Lower lobe of right lung (tissue), 2 donors: ENCODE results near the gene SCAF11. TPM values are rescaled to one million over a fixed set of nuclear protein-coding genes. Genes with fewer than 3 reads are reported as not detected.

Experiments used
- ATAC-seq, 2 donors: fragments of 200-7000 bp; cut with Tn5 transposase; one replicate each; pipeline ENCODE4 v1.9.1; 2020 to 2022; ENCODE audit warnings: mild to moderate bottlenecking in 2 of 2, moderate library complexity in 2 of 2
- DNase-seq: peaks from one replicate; pipeline ENCODE4 v3.0.0-alpha.2; 2020
- H3K27ac ChIP-seq: fragments of 200-600 bp; one replicate; pipeline ENCODE4 v1.8.0; 2022
- H3K27me3 ChIP-seq: fragments of 200-600 bp; one replicate; pipeline ENCODE4 v1.8.0; 2022; ENCODE audit warnings: low read depth
- H3K36me3 ChIP-seq: fragments of 200-600 bp; one replicate; pipeline ENCODE4 v1.8.0; 2022; ENCODE audit warnings: mild to moderate bottlenecking
- H3K4me1 ChIP-seq: fragments of 200-600 bp; one replicate; pipeline ENCODE4 v1.8.0; 2022
- H3K4me3 ChIP-seq: fragments of 200-600 bp; one replicate; pipeline ENCODE4 v1.8.0; 2022; ENCODE audit warnings: mild to moderate bottlenecking
- H3K9me3 ChIP-seq: fragments of 200-600 bp; one replicate; pipeline ENCODE4 v1.8.0; 2022
- CTCF ChIP-seq: fragments of 200-600 bp; IDR thresholded peaks from one replicate; pipeline ENCODE4 v1.8.0; 2022; ENCODE audit warnings: antibody characterized with exemption, mild to moderate bottlenecking
- intact Hi-C: fragments of 100-400 bp; cut with DNase I; formaldehyde crosslinking; loops from one replicate; pipeline ENCODE4 v1.11.0; 2022
- total RNA-seq: library from RNA; stranded (reverse); fragmentation: NEBNext Ultra II Directional; extraction: Animal tissue kit (Norgen Biotek cat#: 25700); gene quantifications from one replicate; pipeline ENCODE4 v1.2.1, GENCODE V29; 2021
- donor health status: DM: no; HTN: yes; CAD: no; lungs with severe emphysema.

SCAF11 gene
- total RNA-seq, 1 donor from 2014 or later: 129 TPM

- Histone ChIP-seq H3K36me3 (peaks cover 21% of the 10 kb centered on the region), H3K9me3 (peaks cover 4% of the 10 kb centered on the region), H3K4me3 (no peak overlapping the region), H3K27ac (peak overlapping the region; percentile 27), H3K4me1 (peaks cover 15% of the 10 kb centered on the region), H3K27me3 (no peaks in the 10 kb centered on the region)
- TF ChIP-seq CTCF: no peak
- intact Hi-C loops: no loop called here
- no peak for ATAC-seq
- DNase-seq: no peak
Observed at GRCh38 chr12:45879363-45879895, 110.9 kb downstream of the SCAF11 start.

- ATAC-seq (no peak), DNase-seq (no peak)
- intact Hi-C loops: no loop called here
- peaks cover 28% of the 10 kb centered on the region for H3K36me3 ChIP-seq
- H3K4me3 ChIP-seq: no peak overlapping the region
- H3K27ac ChIP-seq: peak overlapping the region; percentile 27
- peaks cover 15% of the 10 kb centered on the region for H3K4me1 ChIP-seq
- TF ChIP-seq CTCF: no peak
- no peaks in the 10 kb centered on the region for H3K27me3 ChIP-seq
- H3K9me3 ChIP-seq: peaks cover 4% of the 10 kb centered on the region
Observed at GRCh38 chr12:45878630-45879255, 111.6 kb downstream of the SCAF11 start.

- Histone ChIP-seq H3K9me3 (peaks cover 4% of the 10 kb centered on the region), H3K27ac (no peak overlapping the region), H3K4me1 (peaks cover 15% of the 10 kb centered on the region), H3K27me3 (no peaks in the 10 kb centered on the region), H3K36me3 (peaks cover 39% of the 10 kb centered on the region), H3K4me3 (no peak overlapping the region)
- no peak for DNase-seq
- TF ChIP-seq CTCF: no peak
- ATAC-seq: no peak
- intact Hi-C loops: no loop called here
Observed at GRCh38 chr12:45877069-45877468, 113.3 kb downstream of the SCAF11 start.

GRCh38 chr12:45872446-45872845, 117.9 kb downstream of the SCAF11 start:
- TF ChIP-seq CTCF: no peak
- intact Hi-C loops: no loop called here
- H3K27ac ChIP-seq: no peak overlapping the region
- no peaks in the 10 kb centered on the region for H3K4me1 ChIP-seq
- H3K27me3 ChIP-seq: no peaks in the 10 kb centered on the region
- no peak for DNase-seq
- H3K36me3 ChIP-seq: peaks cover 43% of the 10 kb centered on the region
- H3K4me3 ChIP-seq: no peak overlapping the region
- no peak for ATAC-seq
- peaks cover 4% of the 10 kb centered on the region for H3K9me3 ChIP-seq
